DND-41 (cell line): ENCODE data around the gene TBPL1.

Experiments
- ATAC-seq: fragments of 200-7000 bp; cut with Tn5 transposase; 3 replicates; pipeline ENCODE4 v1.9.1; 2021; ENCODE audit warnings: low read depth; ENCODE audit not compliant: insufficient read depth
- DNase-seq: peaks from one replicate; pipeline ENCODE4 v3.0.0-alpha.2; 2020
- H2AFZ ChIP-seq: 2 replicates; pipeline ENCODE4 v1.6.0; 2012; ENCODE audit warnings: low read depth, low read length
- H3K27ac ChIP-seq: 2 replicates; pipeline ENCODE4 v1.5.1; 2012; ENCODE audit warnings: low read length, inconsistent platforms
- H3K27me3 ChIP-seq: fragments of 200-600 bp; sonication (generic); 2 replicates; pipeline ENCODE4 v1.6.0; 2012; ENCODE audit warnings: low read length, mild to moderate bottlenecking, inconsistent platforms; ENCODE audit not compliant: insufficient read depth, poor library complexity
- H3K36me3 ChIP-seq: 2 replicates; pipeline ENCODE4 v1.5.1; 2012; ENCODE audit warnings: low read length, inconsistent platforms; ENCODE audit not compliant: insufficient read depth
- H3K4me1 ChIP-seq: 2 replicates; pipeline ENCODE4 v1.5.1; 2012; ENCODE audit warnings: mild to moderate bottlenecking, low read length; ENCODE audit not compliant: insufficient read depth
- H3K4me2 ChIP-seq: 2 replicates; pipeline ENCODE4 v1.6.0; 2012; ENCODE audit warnings: mild to moderate bottlenecking, moderate library complexity, low read length, inconsistent platforms; ENCODE audit not compliant: insufficient read depth
- H3K4me3 ChIP-seq, 2 experiments: fragments of 200-600 bp in 1 of 2; shearing (Covaris generic) in 1 of 2; 2 replicates each; pipeline ENCODE4 v1.5.1; 2012 to 2016; ENCODE audit warnings: inconsistent platforms in 2 of 2, low read length in 2 of 2, mild to moderate bottlenecking in 2 of 2, low read depth in 1 of 2, moderate library complexity in 1 of 2
- H3K79me2 ChIP-seq: 2 replicates; pipeline ENCODE4 v1.6.0; 2012; ENCODE audit warnings: low read length, inconsistent platforms; ENCODE audit not compliant: insufficient read depth
- H3K9ac ChIP-seq: 2 replicates; pipeline ENCODE4 v1.6.0; 2012; ENCODE audit warnings: low read depth, mild to moderate bottlenecking, inconsistent platforms, low read length, moderate library complexity
- H3K9me3 ChIP-seq: 2 replicates; pipeline ENCODE4 v1.5.1; 2012; ENCODE audit warnings: low read length, moderate library complexity, mild to moderate bottlenecking, inconsistent platforms; ENCODE audit not compliant: insufficient read depth, severe bottlenecking
- H4K20me1 ChIP-seq: 2 replicates; pipeline ENCODE4 v1.6.0; 2012; ENCODE audit warnings: low read length; ENCODE audit not compliant: insufficient read depth
- EZH2 ChIP-seq: IDR thresholded peaks from 3 replicates; pipeline ENCODE4 v1.6.1; 2012; ENCODE audit warnings: borderline replicate concordance, low read depth, mild to moderate bottlenecking, moderate library complexity, low read length, inconsistent platforms; ENCODE audit not compliant: severe bottlenecking
- TF ChIP-seq, protein P1 (sequence below): IDR thresholded peaks from 2 replicates; pipeline ENCODE4 v1.5.1; 2012; ENCODE audit warnings: borderline replicate concordance, low read length, moderate library complexity, mild to moderate bottlenecking; ENCODE audit not compliant: poor library complexity, severe bottlenecking; ENCODE audit errors: extremely low read depth

Gene TBPL1

DNA sequence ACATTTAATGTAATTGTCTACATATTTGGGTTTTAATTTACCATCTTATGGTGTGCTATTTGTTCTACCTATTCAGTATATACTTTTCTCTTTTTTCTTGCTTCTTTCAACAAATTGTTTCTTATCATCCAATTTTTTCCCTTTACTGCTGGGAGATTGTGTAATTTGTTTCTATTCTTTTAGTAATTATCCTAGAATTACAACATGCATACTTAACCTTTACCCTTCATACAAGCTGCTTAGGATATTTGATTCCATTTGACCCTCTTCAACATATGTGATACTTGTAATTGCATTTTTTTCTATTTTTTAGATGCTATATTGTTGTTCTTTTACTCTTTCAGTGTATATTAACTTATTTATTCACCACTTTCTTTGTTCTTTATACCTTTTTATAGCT, 15.1 kb upstream of the TBPL1 start:
- H3K27ac ChIP-seq = no peak overlapping the region
- H3K9ac ChIP-seq = no peak overlapping the region
- no peaks in the 10 kb centered on the region for H3K4me1 ChIP-seq
- H3K9me3 ChIP-seq = no peaks in the 10 kb centered on the region
- no peaks in the 10 kb centered on the region for H3K36me3 ChIP-seq
- H3K79me2 ChIP-seq = no peaks in the 10 kb centered on the region
- DNase-seq = no peak
- H3K4me3 ChIP-seq = no peak overlapping the region
- no peak overlapping the region for H2AFZ ChIP-seq
- H3K27me3 ChIP-seq = peaks cover 3% of the 10 kb centered on the region
- TF ChIP-seq, protein P1, sequence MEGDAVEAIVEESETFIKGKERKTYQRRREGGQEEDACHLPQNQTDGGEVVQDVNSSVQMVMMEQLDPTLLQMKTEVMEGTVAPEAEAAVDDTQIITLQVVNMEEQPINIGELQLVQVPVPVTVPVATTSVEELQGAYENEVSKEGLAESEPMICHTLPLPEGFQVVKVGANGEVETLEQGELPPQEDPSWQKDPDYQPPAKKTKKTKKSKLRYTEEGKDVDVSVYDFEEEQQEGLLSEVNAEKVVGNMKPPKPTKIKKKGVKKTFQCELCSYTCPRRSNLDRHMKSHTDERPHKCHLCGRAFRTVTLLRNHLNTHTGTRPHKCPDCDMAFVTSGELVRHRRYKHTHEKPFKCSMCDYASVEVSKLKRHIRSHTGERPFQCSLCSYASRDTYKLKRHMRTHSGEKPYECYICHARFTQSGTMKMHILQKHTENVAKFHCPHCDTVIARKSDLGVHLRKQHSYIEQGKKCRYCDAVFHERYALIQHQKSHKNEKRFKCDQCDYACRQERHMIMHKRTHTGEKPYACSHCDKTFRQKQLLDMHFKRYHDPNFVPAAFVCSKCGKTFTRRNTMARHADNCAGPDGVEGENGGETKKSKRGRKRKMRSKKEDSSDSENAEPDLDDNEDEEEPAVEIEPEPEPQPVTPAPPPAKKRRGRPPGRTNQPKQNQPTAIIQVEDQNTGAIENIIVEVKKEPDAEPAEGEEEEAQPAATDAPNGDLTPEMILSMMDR = no peak
- TF ChIP-seq EZH2 = no peak
- no peaks in the 10 kb centered on the region for H4K20me1 ChIP-seq
- H3K4me2 ChIP-seq = no peak overlapping the region
- ATAC-seq = no peak

DNA sequence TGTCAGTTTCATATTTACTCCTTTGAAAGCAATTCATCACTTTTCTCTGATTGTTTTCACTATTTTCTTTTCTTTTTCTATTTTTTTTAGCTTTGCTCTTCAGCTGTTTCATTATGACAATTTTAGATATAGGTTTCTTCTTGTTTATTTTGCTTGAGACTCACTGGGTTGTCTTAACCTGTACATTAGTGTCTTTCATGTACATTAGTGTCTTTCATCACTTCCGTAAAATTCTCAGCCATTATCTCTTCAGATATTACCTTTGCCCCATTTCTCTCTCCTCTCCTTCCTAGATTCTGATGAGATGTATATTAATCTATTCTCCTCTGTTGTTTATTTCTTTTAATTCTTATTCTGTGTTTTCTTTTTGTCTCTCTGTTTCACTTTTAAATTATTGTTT, 14.5 kb upstream of the TBPL1 start:
- no peaks in the 10 kb centered on the region for H3K4me1 ChIP-seq
- no peak overlapping the region for H3K9ac ChIP-seq
- H3K9me3 ChIP-seq = no peaks in the 10 kb centered on the region
- H3K27ac ChIP-seq = no peak overlapping the region
- H3K79me2 ChIP-seq = no peaks in the 10 kb centered on the region
- TF ChIP-seq, protein P1 = no peak
- TF ChIP-seq EZH2 = no peak
- H3K4me3 ChIP-seq = no peak overlapping the region
- no peaks in the 10 kb centered on the region for H4K20me1 ChIP-seq
- H3K27me3 ChIP-seq = peaks cover 3% of the 10 kb centered on the region
- no peak overlapping the region for H2AFZ ChIP-seq
- no peak overlapping the region for H3K4me2 ChIP-seq
- DNase-seq (no peak), ATAC-seq (no peak)
- no peaks in the 10 kb centered on the region for H3K36me3 ChIP-seq

DNA sequence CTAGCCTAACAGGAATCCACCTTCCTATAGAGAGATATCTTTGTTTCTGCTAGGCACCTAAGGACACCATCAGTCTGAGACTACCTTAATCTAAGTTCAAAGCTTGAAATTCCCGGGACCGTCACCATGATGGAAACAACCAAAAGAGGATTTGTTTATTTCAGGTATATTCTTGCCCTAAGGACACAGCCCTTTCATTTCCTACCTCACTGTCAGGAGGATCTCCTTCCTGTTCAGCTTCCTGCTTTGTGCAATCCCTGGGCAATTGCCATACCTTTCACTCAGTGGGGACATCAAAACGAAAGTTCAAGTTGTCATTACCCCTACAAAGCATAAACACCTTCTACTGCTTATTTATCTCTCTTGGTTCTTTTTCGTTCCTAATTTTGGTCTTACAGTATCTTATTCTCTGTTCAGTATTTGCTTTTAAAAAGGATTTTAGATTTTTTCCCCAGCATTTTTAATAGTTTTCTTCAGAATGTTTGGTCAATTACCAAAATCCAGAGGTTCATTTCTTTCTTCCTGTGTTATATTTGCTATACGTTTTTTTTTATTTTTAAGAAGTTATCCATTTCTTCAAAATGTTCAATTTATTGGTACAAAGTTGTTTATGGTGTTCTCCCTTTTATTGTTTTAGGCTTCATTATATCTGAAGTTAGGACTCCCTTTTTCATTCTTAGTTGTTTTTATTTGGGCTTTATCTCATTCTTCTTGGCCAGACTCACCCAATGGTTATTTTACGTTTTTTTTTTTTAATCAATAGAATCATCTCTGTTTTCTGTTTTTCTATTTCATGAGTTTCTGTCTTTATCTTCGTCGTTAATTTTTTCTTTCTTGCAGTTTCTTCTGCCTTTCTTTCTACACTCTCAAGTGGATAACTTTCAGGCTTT, 13.0 kb upstream of the TBPL1 start:
- H4K20me1 ChIP-seq = no peaks in the 10 kb centered on the region

More for the DNA sequence above, 13.0 kb upstream of the TBPL1 start:
- Histone ChIP-seq H3K4me3 (no peak overlapping the region), H3K4me2 (no peak overlapping the region), H3K36me3 (no peaks in the 10 kb centered on the region), H3K4me1 (no peaks in the 10 kb centered on the region), H3K9me3 (no peaks in the 10 kb centered on the region), H3K27ac (no peak overlapping the region), H3K79me2 (no peaks in the 10 kb centered on the region), H2AFZ (no peak overlapping the region), H3K9ac (no peak overlapping the region), H3K27me3 (peaks cover 6% of the 10 kb centered on the region)
- no peak for ATAC-seq
- no peak for TF ChIP-seq EZH2
- TF ChIP-seq, protein P1 = no peak
- no peak for DNase-seq
